ENCODE measurements around the gene ZNF674.
"Not testable (repeated sequence)": the region's sequence is repeated elsewhere in the genome, so short reads cannot be mapped to it uniquely, and the experiment has no call there.

ZNF674 gene

DNA sequence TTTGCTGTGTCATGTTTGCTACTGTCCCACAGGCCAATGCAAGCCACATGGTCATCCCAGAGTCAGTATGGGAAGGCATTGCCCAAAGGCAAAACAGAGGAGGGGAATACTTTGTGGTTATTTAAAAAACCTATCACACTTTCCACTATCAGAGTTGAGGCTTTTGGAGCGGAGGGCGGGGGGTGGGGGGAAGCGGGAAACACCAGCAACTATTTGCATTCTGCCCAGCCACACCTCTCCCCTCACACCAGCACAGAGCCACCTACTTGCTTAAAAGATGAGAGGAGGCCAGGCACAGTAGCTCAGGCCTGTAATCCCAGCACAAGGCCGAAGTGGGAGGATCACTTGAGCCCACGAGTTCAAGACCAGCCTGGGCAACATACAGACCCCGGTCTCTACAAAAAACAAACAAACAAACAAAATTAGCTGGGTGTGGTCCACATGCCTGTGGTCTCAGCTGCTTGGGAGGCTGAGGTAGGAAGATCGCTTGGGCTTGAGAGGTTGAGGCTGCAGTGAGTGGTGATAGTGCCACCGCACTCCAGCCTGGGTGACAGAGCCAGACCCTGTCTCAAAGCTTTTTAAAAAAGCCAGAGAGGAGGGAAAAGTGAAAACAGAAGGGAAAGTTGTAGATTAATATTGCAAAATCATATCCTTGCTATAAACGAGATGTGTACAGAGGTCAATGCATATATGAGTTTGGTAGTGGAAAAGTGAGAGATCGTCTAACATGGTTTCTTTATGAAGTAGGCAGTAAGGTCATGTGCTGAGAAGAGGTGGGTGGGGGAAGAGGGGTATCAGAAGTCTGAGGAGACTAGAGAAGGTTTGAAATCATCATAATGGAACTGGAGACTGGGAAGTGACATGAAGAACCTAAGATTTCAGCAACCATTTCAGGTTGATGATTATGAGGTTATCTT lies 26.5 kb upstream of the ZNF674 start:
- DNase-seq (ENCODE audit: low read depth, low spot score): no peak

- DNase-seq (ENCODE audit: low read depth, low spot score): no peak
Observed at GRCh38 chrX:46569621-46570020, 24.4 kb upstream of the ZNF674 start.

- no peak for DNase-seq (ENCODE audit: low read depth, low spot score)
Observed at GRCh38 chrX:46567388-46567787, 22.2 kb upstream of the ZNF674 start.

- DNase-seq (ENCODE audit: low read depth, low spot score): no peak
Observed at GRCh38 chrX:46561824-46562657, 16.8 kb upstream of the ZNF674 start.

- no peak for DNase-seq (ENCODE audit: low read depth, low spot score)
Observed at GRCh38 chrX:46559062-46559461, 13.8 kb upstream of the ZNF674 start.

GRCh38 chrX:46554942-46555341 lies 9.7 kb upstream of the ZNF674 start:
- no peak for DNase-seq (ENCODE audit: low read depth, low spot score)

DNA sequence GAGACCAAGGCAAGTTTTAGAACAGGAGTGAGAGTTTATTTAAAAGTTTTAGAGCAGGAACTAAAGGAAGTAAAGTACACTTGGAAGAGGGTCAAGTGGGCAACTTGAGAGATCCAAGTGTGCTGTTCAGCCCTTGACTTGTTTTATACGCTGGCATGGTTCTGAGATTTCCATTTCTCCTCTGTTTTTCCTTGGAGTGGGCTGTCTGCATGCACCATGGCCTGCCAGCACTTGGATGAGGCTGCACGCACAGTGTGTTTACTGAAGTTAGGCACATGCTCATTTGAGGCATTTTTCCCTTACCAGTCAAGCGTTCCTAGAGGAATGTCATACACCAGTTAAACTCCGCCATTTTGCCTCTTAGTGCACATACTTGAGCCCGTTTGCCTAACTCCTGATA lies 8.7 kb upstream of the ZNF674 start:
- no peak for DNase-seq (ENCODE audit: low read depth, low spot score)

- DNase-seq (ENCODE audit: low read depth, low spot score): no peak
Observed at GRCh38 chrX:46551494-46552128, 6.4 kb upstream of the ZNF674 start.

- no peak for DNase-seq (ENCODE audit: low read depth, low spot score)
Observed at GRCh38 chrX:46549914-46550313, 4.7 kb upstream of the ZNF674 start.

GRCh38 chrX:46547857-46548256 lies 2.6 kb upstream of the ZNF674 start:
- no peak for DNase-seq (ENCODE audit: low read depth, low spot score)

DNA sequence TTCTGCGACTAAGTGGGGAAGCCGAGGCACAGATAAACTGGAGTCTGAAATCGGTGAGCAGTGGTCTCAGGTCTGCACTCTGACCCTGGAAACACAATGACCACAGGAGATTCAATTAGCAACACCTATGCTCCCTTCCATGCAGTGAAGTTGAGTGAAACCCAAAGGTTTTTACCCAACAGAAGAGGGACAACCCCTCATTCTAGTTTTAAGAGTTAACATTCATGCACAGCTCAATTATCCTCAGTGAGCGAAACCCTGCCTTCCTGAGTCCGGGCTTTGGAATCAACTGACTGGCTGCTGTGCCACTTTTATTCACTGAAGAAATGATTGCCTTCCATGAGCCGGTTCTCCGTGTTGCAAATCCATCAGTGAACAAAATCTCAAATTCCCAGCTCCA lies 694 bp downstream of the ZNF674 start:
- not testable (repeated sequence) for DNase-seq (ENCODE audit: low read depth, low spot score)

GRCh38 chrX:46543441-46543840 lies 1.8 kb downstream of the ZNF674 start:
- DNase-seq (ENCODE audit: low read depth, low spot score): no peak

GRCh38 chrX:46531442-46531841 lies 13.8 kb downstream of the ZNF674 start:
- no peak for DNase-seq (ENCODE audit: low read depth, low spot score)

- not testable (repeated sequence) for DNase-seq (ENCODE audit: low read depth, low spot score)
Observed at GRCh38 chrX:46530404-46530908, 14.8 kb downstream of the ZNF674 start.

DNA sequence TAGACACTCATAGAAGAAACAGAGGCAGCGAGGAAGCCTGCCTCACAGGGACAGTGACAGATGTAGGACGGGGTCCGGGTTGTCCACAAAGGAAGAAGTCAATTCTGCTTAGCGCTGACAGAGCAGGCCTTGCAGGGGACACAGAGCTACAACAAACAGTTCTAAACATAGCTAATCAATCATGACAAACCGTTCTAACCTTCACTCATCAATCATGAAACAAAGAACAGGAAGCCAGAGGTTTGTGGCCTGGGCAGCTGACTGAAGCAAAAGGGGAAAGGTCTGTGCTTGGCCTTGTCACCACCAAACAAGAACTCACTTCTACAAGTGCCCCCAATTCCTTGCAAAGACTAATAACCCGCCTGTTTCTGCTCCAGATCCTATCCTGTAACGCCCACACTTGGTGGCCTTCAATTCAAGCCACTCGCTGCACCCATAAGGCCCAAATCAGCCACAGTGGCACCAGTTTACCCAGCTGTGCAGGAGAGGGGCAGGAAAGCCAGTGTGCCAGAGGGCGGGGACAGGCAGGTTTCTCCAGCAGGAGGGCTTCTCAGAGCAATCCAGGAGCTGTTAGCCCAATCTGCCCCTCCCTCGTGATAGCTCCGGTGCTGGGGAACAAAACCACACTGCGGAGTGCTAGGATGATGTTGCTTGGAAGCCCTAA lies 15.3 kb downstream of the ZNF674 start:
- not testable (repeated sequence) for DNase-seq (ENCODE audit: low read depth, low spot score)

DNA sequence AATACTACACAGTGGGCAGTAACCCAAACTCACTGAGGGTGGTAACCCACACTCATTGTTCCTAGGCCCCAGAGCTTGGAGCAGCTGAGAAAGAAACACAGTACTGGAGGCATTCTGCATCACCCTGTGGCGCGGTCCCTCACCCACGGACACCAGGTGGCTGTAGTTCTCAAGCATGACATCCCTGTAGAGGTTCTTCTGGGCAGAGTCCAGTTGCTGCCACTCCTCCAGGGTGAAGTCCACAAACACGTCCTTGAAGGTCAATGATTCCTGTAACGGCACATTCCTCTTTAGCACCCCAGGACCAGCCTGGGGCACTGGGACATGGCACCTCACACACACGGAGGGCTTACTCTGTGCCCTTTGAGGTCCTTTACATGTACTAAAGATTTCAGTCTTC lies 16.6 kb downstream of the ZNF674 start:
- not testable (repeated sequence) for DNase-seq (ENCODE audit: low read depth, low spot score)

DNA sequence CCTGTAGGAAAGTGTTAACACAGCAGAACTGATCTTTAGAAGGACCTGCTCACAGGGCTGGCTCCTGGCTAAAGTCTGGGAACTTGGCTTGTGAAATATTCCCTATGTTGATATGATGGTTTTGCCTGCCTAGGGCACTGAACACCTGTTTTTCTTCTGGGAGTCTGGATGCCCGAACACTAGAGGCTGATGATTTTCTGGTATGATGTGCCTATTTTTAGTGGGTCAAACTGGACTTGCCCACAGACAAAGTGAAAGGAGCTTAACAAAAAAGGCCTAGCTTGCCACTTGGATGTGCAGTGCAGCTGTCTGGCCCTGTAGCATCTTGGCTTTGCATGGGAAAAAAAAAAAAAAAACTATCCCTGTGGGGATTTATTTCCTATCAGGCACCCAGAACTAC lies 39.1 kb downstream of the ZNF674 start:
- DNase-seq (ENCODE audit: low read depth, low spot score): no peak

GRCh38 chrX:46502848-46503247 lies 42.4 kb downstream of the ZNF674 start:
- DNase-seq (ENCODE audit: low read depth, low spot score): no peak

DNA sequence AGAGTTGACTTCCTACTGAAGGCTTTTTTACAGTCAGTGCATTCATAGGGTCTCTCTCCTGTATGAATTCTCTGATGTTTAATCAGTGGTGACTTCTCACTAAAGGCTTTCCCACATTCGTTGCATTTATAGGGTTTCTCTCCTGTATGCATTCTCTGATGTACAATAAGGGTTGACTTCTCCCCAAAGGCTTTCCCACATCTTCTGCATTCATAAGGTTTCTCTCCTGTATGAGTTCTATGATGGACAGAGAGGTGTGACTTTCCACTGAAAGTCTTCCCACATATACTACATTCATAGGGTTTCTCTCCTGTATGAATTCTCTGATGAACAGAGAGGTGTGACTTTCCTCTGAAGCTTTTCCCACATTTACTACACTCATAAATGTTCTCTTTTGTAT lies 45.2 kb downstream of the ZNF674 start:
- no peak for DNase-seq (ENCODE audit: low read depth, low spot score)

DNA sequence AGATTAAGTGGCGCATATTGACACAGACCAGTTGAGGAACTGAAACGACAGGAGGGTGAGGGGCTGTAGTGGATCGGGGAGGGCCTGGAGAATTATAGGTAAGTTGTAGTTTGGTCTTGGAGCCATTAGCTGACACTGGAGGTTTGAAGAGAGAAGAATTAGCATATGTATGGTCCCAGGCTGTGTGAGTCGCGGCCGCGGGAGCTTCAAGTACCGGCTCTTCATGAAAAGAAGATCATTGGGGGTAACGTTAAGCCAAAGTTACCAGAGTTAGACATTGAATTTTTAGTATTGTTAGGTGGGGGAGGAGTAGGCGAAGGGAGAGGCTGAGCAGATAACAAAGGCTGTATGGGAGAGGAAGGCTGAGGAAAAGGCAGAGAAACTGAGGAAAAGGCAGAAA lies 56.5 kb downstream of the ZNF674 start:
- DNase-seq (ENCODE audit: low read depth, low spot score): no peak

GRCh38 chrX:46485897-46486296 lies 59.3 kb downstream of the ZNF674 start:
- no peak for DNase-seq (ENCODE audit: low read depth, low spot score)

Data from activated CD4-positive, CD25-positive, alpha-beta regulatory T cell treated with anti-CD3 and anti-CD28 coated beads, Interleukin-2, amount 50 U/mL, for 16 hours (primary cell).